Measurements from ENCODE around the gene HMCN1.

- TF ChIP-seq, protein P1, sequence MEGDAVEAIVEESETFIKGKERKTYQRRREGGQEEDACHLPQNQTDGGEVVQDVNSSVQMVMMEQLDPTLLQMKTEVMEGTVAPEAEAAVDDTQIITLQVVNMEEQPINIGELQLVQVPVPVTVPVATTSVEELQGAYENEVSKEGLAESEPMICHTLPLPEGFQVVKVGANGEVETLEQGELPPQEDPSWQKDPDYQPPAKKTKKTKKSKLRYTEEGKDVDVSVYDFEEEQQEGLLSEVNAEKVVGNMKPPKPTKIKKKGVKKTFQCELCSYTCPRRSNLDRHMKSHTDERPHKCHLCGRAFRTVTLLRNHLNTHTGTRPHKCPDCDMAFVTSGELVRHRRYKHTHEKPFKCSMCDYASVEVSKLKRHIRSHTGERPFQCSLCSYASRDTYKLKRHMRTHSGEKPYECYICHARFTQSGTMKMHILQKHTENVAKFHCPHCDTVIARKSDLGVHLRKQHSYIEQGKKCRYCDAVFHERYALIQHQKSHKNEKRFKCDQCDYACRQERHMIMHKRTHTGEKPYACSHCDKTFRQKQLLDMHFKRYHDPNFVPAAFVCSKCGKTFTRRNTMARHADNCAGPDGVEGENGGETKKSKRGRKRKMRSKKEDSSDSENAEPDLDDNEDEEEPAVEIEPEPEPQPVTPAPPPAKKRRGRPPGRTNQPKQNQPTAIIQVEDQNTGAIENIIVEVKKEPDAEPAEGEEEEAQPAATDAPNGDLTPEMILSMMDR (IDR thresholded peaks at IDR 0.05; ENCODE audit: low read length): no peak
- TF ChIP-seq EZH2 (optimal IDR thresholded peaks at IDR 0.05; ENCODE audit: low read depth, low read length) (no peak), EZH2phosphoT487 (IDR thresholded peaks at IDR 0.05; ENCODE audit: low read length) (no peak)
These were observed 32.5 kb upstream of the HMCN1 start for GRCh38 chr1:185701650-185702049.
